Ramos (cell line): Measurements from ENCODE around the gene AOC1.

Source experiments
- in situ Hi-C: fragments of 300-500 bp; cut with MboI; formaldehyde crosslinking; loops from one replicate; pipeline ENCODE4 v1.14.3; 2022; ENCODE audit warnings: low sequenced_read_pairs; ENCODE audit not compliant: unreplicated experiment

Gene AOC1

GRCh38 chr7:150830937-150831336 lies 21.4 kb upstream of the AOC1 start:
- in situ Hi-C loops, result no loop called here

- in situ Hi-C loops, result no loop called here
These were observed 20.5 kb upstream of the AOC1 start for GRCh38 chr7:150831851-150832250.

GRCh38 chr7:150835019-150835418 lies 17.3 kb upstream of the AOC1 start:
- in situ Hi-C loops, result no loop called here

GRCh38 chr7:150835702-150836280 lies 16.5 kb upstream of the AOC1 start:
- in situ Hi-C loops, result no loop called here

- in situ Hi-C loops, result no loop called here
These were observed 13.2 kb upstream of the AOC1 start for GRCh38 chr7:150838965-150839650.

GRCh38 chr7:150842018-150842417 lies 10.3 kb upstream of the AOC1 start:
- in situ Hi-C loops, result no loop called here

- in situ Hi-C loops, result no loop called here
These were observed 9.6 kb upstream of the AOC1 start for GRCh38 chr7:150842716-150843115.

- in situ Hi-C loops, result no loop called here
These were observed 6.9 kb upstream of the AOC1 start for GRCh38 chr7:150845421-150845861.

- in situ Hi-C loops, result no loop called here
These were observed 5.8 kb upstream of the AOC1 start for GRCh38 chr7:150846291-150847115.

- in situ Hi-C loops, result no loop called here
These were observed 4.8 kb upstream of the AOC1 start for GRCh38 chr7:150847536-150847935.

- in situ Hi-C loops, result no loop called here
These were observed 4.2 kb upstream of the AOC1 start for GRCh38 chr7:150848111-150848510.

GRCh38 chr7:150848561-150849115 lies 3.7 kb upstream of the AOC1 start:
- in situ Hi-C loops, result no loop called here

- in situ Hi-C loops, result no loop called here
These were observed 3.0 kb upstream of the AOC1 start for GRCh38 chr7:150849204-150849775.

- in situ Hi-C loops, result no loop called here
These were observed 2.0 kb upstream of the AOC1 start for GRCh38 chr7:150850273-150850672.

GRCh38 chr7:150851492-150852370 lies 586 bp upstream of the AOC1 start:
- in situ Hi-C loops, result no loop called here

- in situ Hi-C loops, result no loop called here
These were observed 2.0 kb downstream of the AOC1 start for GRCh38 chr7:150854066-150855000.

- in situ Hi-C loops, result no loop called here
These were observed 2.7 kb downstream of the AOC1 start for GRCh38 chr7:150855046-150855445.

- in situ Hi-C loops, result no loop called here
These were observed 3.4 kb downstream of the AOC1 start for GRCh38 chr7:150855476-150856302.
